Ectodermal cell (in vitro differentiated cells): ENCODE measurements around the gene ZNF793. TPM values are rescaled to one million over a fixed set of nuclear protein-coding genes. Genes with fewer than 3 reads are reported as not detected.
A peak's percentile ranks its signal among the peaks of the same experiment; 100 is the strongest.

Experiments
- H3K27ac ChIP-seq: 2 replicates; pipeline ENCODE4 v1.7.0; 2013; ENCODE audit warnings: mild to moderate bottlenecking, low read depth, low read length; ENCODE audit not compliant: insufficient read depth, poor library complexity, severe bottlenecking
- H3K27me3 ChIP-seq: 2 replicates; pipeline ENCODE4 v1.7.0; 2013; ENCODE audit warnings: mild to moderate bottlenecking, low read length; ENCODE audit not compliant: insufficient read depth, control insufficient read depth, poor library complexity, severe bottlenecking
- H3K36me3 ChIP-seq: one replicate; pipeline ENCODE4 v1.7.0; 2013; ENCODE audit warnings: low read length; ENCODE audit not compliant: control insufficient read depth, insufficient read depth
- H3K4me1 ChIP-seq: one replicate; pipeline ENCODE4 v1.7.0; 2013; ENCODE audit warnings: low read length; ENCODE audit not compliant: control insufficient read depth, insufficient read depth
- H3K4me3 ChIP-seq: 2 replicates; pipeline ENCODE4 v1.7.0; 2013; ENCODE audit warnings: low read depth, low read length, control low read depth; ENCODE audit not compliant: insufficient read depth
- H3K9me3 ChIP-seq: 2 replicates; pipeline ENCODE4 v1.7.0; 2013; ENCODE audit warnings: mild to moderate bottlenecking, low read length, moderate library complexity; ENCODE audit not compliant: control insufficient read depth
- WGBS, 2 experiments: methylation state at CpG; one replicate each; pipeline ENCODE4 v1.1.7; 2013; ENCODE audit warnings: missing lambda C conversion rate in 2 of 2; 5-methylcytosine and 5-hydroxymethylcytosine counted together
- polyA plus RNA-seq, 4 experiments: library from polyadenylated mRNA; stranded (reverse); fragments of 50-300 nt; gene quantifications; one replicate each; pipeline ENCODE4 v1.2.3, GENCODE V29; 2013

The ZNF793 gene
- polyA plus RNA-seq (2013, experiment 1 of 4), result 21.1 TPM
- 26.0 TPM for polyA plus RNA-seq (2013, experiment 2 of 4)
- 14.5 TPM for polyA plus RNA-seq (2013, experiment 3 of 4)
- polyA plus RNA-seq (2013, experiment 4 of 4), result 16.1 TPM

- WGBS, 2 experiments, result 4% methylated on average over 40 of the region's 40 CpGs
- no peaks in the 10 kb centered on the region for H3K9me3 ChIP-seq
These were observed at the start of gene ZNF793 for GRCh38 chr19:37506387-37507166. ZNF793 (plus strand) TSS chr19:37506939; CDS start chr19:37523440, 16,501 bp downstream.

GRCh38 chr19:37466277-37466797, 40.4 kb upstream of the ZNF793 start:
- WGBS, 2 experiments, result 48 to 49% methylated on average over 25 of the region's 25 CpGs
- Histone ChIP-seq H3K27me3 (no peaks in the 10 kb centered on the region), H3K27ac (no peak overlapping the region), H3K36me3 (peaks cover 32% of the 10 kb centered on the region), H3K4me3 (peak overlapping the region; percentile 83), H3K9me3 (no peaks in the 10 kb centered on the region), H3K4me1 (no peaks in the 10 kb centered on the region)

More at GRCh38 chr19:37506387-37507166, at the start of gene ZNF793:
- no peaks in the 10 kb centered on the region for H3K4me1 ChIP-seq
- H3K27me3 ChIP-seq, result no peaks in the 10 kb centered on the region
- peaks cover 8% of the 10 kb centered on the region for H3K36me3 ChIP-seq
- H3K27ac ChIP-seq, result peak within 1 kb of the TSS; percentile 92
- H3K4me3 ChIP-seq, result peak within 1 kb of the TSS; percentile 68

- Histone ChIP-seq H3K36me3 (peaks cover 33% of the 10 kb centered on the region), H3K4me1 (no peaks in the 10 kb centered on the region), H3K27ac (peak within 1 kb of the TSS; percentile 62), H3K27me3 (no peaks in the 10 kb centered on the region), H3K4me3 (peak within 1 kb of the TSS; percentile 83), H3K9me3 (no peaks in the 10 kb centered on the region)
- 0 to 1% methylated on average over 62 of the region's 62 CpGs for WGBS, 2 experiments
These were observed 39.7 kb upstream of the ZNF793 start, which contains the start of gene ZNF569 for GRCh38 chr19:37466798-37467607. ZNF569 (minus strand) TSS chr19:37467444; CDS start chr19:37444921, 22,523 bp downstream.

- Histone ChIP-seq H3K27ac (no peak overlapping the region), H3K36me3 (peaks cover 30% of the 10 kb centered on the region), H3K4me1 (no peaks in the 10 kb centered on the region), H3K27me3 (no peaks in the 10 kb centered on the region), H3K4me3 (peak overlapping the region; percentile 83), H3K9me3 (no peaks in the 10 kb centered on the region)
- 71 to 77% methylated on average over 18 of the region's 18 CpGs for WGBS, 2 experiments
These were observed 39.1 kb upstream of the ZNF793 start for GRCh38 chr19:37467608-37468090.

GRCh38 chr19:37468961-37469777, 37.6 kb upstream of the ZNF793 start, which contains the start of gene ZNF570:
ZNF570 (plus strand) TSS chr19:37469356; CDS start chr19:37470355, 999 bp downstream.
- 1 to 2% methylated on average over 63 of the region's 63 CpGs for WGBS, 2 experiments
- Histone ChIP-seq H3K36me3 (peaks cover 21% of the 10 kb centered on the region), H3K4me3 (peak within 1 kb of the TSS; percentile 86), H3K4me1 (no peaks in the 10 kb centered on the region), H3K9me3 (no peaks in the 10 kb centered on the region), H3K27ac (no peak within 1 kb of the TSS), H3K27me3 (no peaks in the 10 kb centered on the region)

GRCh38 chr19:37470216-37470615, 36.5 kb upstream of the ZNF793 start:
- 89 to 93% methylated on average over 4 of the region's 4 CpGs for WGBS, 2 experiments
- Histone ChIP-seq H3K27me3 (no peaks in the 10 kb centered on the region), H3K27ac (no peak overlapping the region), H3K36me3 (peaks cover 16% of the 10 kb centered on the region), H3K4me3 (peak overlapping the region; percentile 86), H3K9me3 (no peaks in the 10 kb centered on the region), H3K4me1 (no peaks in the 10 kb centered on the region)

- 90 to 92% methylated on average over 9 of the region's 9 CpGs for WGBS, 2 experiments
These were observed 34.6 kb upstream of the ZNF793 start for GRCh38 chr19:37472165-37472564.

GRCh38 chr19:37484406-37485168, 22.2 kb upstream of the ZNF793 start:
- Histone ChIP-seq H3K27ac (no peak overlapping the region), H3K9me3 (peaks cover 10% of the 10 kb centered on the region), H3K4me3 (no peak overlapping the region), H3K36me3 (peaks cover 31% of the 10 kb centered on the region), H3K4me1 (no peaks in the 10 kb centered on the region), H3K27me3 (no peaks in the 10 kb centered on the region)
- WGBS, 2 experiments, result 93 to 94% methylated on average over 7 to 8 of the region's 8 CpGs

More at GRCh38 chr19:37472165-37472564, 34.6 kb upstream of the ZNF793 start:
- no peaks in the 10 kb centered on the region for H3K4me1 ChIP-seq
- H3K9me3 ChIP-seq, result peaks cover 3% of the 10 kb centered on the region
- no peak overlapping the region for H3K27ac ChIP-seq
- H3K4me3 ChIP-seq, result no peak overlapping the region
- no peaks in the 10 kb centered on the region for H3K27me3 ChIP-seq
- H3K36me3 ChIP-seq, result peaks cover 34% of the 10 kb centered on the region

- Histone ChIP-seq H3K4me3 (no peak overlapping the region), H3K4me1 (no peaks in the 10 kb centered on the region), H3K27ac (no peak overlapping the region), H3K27me3 (no peaks in the 10 kb centered on the region), H3K36me3 (no peaks in the 10 kb centered on the region), H3K9me3 (peaks cover 7% of the 10 kb centered on the region)
- 55 to 73% methylated on average over 3 of the region's 3 CpGs for WGBS, 2 experiments
These were observed 14.5 kb upstream of the ZNF793 start for GRCh38 chr19:37492213-37492612.
